ENCODE data around the gene PHKA2. TPM values are rescaled to one million over a fixed set of nuclear protein-coding genes. Genes with fewer than 3 reads are reported as not detected.

The PHKA2 gene
- total RNA-seq, 1 donor from 2014 or later = 16.6 TPM

- no peak for DNase-seq (ENCODE audit: low read depth)
- peaks cover 4% of the 10 kb centered on the region for H3K36me3 ChIP-seq (ENCODE audit: control insufficient read depth, insufficient read depth, low read length)
- H3K4me3 ChIP-seq (ENCODE audit: low read depth, low read length) = no peak overlapping the region
- no peak for FAIRE-seq
- TF ChIP-seq CTCF (IDR thresholded peaks at IDR 0.05; ENCODE audit: insufficient read depth, low read length, severe bottlenecking) = no peak
- no peaks in the 10 kb centered on the region for H3K27me3 ChIP-seq (ENCODE audit: control insufficient read depth, insufficient read depth, low read length)
These were observed 63.3 kb downstream of the PHKA2 start for GRCh38 chrX:18920566-18920965.

- H3K36me3 ChIP-seq (ENCODE audit: control insufficient read depth, insufficient read depth, low read length) = peaks cover 4% of the 10 kb centered on the region
- DNase-seq (ENCODE audit: low read depth) = no peak
- H3K27me3 ChIP-seq (ENCODE audit: control insufficient read depth, insufficient read depth, low read length) = no peaks in the 10 kb centered on the region
- no peak for FAIRE-seq
- no peak overlapping the region for H3K4me3 ChIP-seq (ENCODE audit: low read depth, low read length)
- TF ChIP-seq CTCF (IDR thresholded peaks at IDR 0.05; ENCODE audit: insufficient read depth, low read length, severe bottlenecking) = no peak
These were observed 63.8 kb downstream of the PHKA2 start for GRCh38 chrX:18920079-18920478.

DNA sequence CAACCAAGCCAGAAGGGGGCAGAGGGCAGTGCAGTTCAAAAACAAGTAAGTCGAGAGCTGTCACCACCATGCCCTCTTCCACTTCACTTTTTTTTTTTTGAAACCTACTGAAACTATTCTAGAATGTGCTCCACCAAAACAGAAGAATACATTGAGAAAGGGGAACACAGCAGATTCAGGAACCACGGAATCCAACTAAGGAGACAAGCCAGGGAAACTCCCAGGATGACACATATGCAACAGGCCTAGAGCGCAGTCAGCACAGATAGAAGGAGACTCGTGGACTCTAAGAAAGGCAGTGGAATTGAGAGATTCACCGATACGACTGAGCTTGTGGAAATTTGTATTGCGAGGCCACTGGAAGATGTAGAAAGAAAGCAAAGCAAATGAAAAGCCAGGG, 66.1 kb downstream of the PHKA2 start:
- H3K36me3 ChIP-seq (ENCODE audit: control insufficient read depth, insufficient read depth, low read length) = peaks cover 1% of the 10 kb centered on the region
- FAIRE-seq = no peak
- no peak for TF ChIP-seq CTCF (IDR thresholded peaks at IDR 0.05; ENCODE audit: insufficient read depth, low read length, severe bottlenecking)

GRCh38 chrX:18906286-18906685, 77.6 kb downstream of the PHKA2 start:
- TF ChIP-seq CTCF (IDR thresholded peaks at IDR 0.05; ENCODE audit: insufficient read depth, low read length, severe bottlenecking) = no peak
- Histone ChIP-seq H3K36me3 (ENCODE audit: control insufficient read depth, insufficient read depth, low read length) (peaks cover 4% of the 10 kb centered on the region), H3K27me3 (ENCODE audit: control insufficient read depth, insufficient read depth, low read length) (no peaks in the 10 kb centered on the region), H3K4me3 (ENCODE audit: low read depth, low read length) (no peak overlapping the region)
- DNase-seq (ENCODE audit: low read depth) = no peak
- no peak for FAIRE-seq

More for the DNA sequence above, 66.1 kb downstream of the PHKA2 start:
- no peak for DNase-seq (ENCODE audit: low read depth)
- Histone ChIP-seq H3K27me3 (ENCODE audit: control insufficient read depth, insufficient read depth, low read length) (no peaks in the 10 kb centered on the region), H3K4me3 (ENCODE audit: low read depth, low read length) (no peak overlapping the region)

DNA sequence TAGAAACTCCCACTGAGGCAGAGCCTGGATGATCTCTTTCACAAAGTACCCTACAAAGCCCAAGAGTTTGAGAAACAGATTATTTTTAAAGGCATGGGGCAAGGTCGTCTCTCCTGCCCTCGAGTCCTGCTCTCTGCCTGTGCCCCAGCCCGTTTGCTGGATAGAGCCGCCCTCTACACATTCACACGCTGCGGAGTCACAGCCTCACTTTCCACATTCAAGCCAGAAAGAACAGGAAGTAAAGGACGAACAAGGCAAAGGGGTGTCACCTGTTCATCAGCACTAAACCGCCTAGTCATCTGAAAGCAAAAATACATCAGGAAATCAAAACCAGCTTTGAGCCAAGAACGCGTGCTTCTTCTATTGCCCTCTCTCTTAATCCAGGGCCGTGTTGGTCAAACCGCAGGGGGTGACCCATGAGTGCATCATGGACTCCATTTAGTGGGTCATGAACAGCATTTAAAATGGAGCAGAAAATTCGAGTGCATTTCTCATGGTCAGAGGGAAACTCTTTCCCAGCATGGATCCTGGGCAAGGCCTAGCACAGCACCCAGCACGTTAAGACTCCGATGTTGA, 83.4 kb downstream of the PHKA2 start:
- no peak for TF ChIP-seq CTCF (IDR thresholded peaks at IDR 0.05; ENCODE audit: insufficient read depth, low read length, severe bottlenecking)
- Histone ChIP-seq H3K4me3 (ENCODE audit: low read depth, low read length) (no peak overlapping the region), H3K36me3 (ENCODE audit: control insufficient read depth, insufficient read depth, low read length) (peaks cover 2% of the 10 kb centered on the region), H3K27me3 (ENCODE audit: control insufficient read depth, insufficient read depth, low read length) (no peaks in the 10 kb centered on the region)
- FAIRE-seq (no peak), DNase-seq (ENCODE audit: low read depth) (no peak)

GRCh38 chrX:18899796-18900380, 84.0 kb downstream of the PHKA2 start:
- no peaks in the 10 kb centered on the region for H3K36me3 ChIP-seq (ENCODE audit: control insufficient read depth, insufficient read depth, low read length)
- FAIRE-seq (no peak), DNase-seq (ENCODE audit: low read depth) (peak; percentile 4)
- peak; percentile 24 for TF ChIP-seq CTCF (IDR thresholded peaks at IDR 0.05; ENCODE audit: insufficient read depth, low read length, severe bottlenecking)
- no peak overlapping the region for H3K4me3 ChIP-seq (ENCODE audit: low read depth, low read length)
- H3K27me3 ChIP-seq (ENCODE audit: control insufficient read depth, insufficient read depth, low read length) = no peaks in the 10 kb centered on the region

Data from bronchial epithelial cell (primary cell).